NCI-H82 treated with DMSO at 0.1 percent for 48 hours (cell line): ENCODE data around the gene COIL.
"Not testable (repeated sequence)": the region's sequence is repeated elsewhere in the genome, so short reads cannot be mapped to it uniquely, and the experiment has no call there.

Source experiments
- DNase-seq: peaks from one replicate; lab custom pipeline; 2025; ENCODE audit not compliant: unreplicated experiment; lab: John Stamatoyannopoulos, UW

The COIL gene

DNA sequence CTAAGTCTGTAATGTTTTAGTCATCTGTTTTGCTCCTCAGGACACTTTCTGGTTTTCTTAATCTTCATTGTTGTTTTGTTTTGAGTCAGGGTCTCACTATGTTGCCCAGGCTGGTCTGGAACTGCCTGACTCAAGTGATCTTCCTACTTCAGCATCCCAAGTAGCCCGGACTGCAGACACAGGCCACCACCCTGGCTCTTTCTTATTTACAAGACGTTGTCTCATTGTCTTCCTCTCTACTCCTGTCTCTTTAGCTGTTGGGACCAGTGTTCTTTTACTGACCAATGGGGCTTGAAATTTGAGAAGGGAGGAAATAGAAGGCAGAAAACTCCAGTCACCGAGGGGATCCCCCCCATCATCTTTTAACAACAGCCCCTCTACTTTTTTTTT, 18.2 kb upstream of the COIL start:
- no peak for DNase-seq

DNA sequence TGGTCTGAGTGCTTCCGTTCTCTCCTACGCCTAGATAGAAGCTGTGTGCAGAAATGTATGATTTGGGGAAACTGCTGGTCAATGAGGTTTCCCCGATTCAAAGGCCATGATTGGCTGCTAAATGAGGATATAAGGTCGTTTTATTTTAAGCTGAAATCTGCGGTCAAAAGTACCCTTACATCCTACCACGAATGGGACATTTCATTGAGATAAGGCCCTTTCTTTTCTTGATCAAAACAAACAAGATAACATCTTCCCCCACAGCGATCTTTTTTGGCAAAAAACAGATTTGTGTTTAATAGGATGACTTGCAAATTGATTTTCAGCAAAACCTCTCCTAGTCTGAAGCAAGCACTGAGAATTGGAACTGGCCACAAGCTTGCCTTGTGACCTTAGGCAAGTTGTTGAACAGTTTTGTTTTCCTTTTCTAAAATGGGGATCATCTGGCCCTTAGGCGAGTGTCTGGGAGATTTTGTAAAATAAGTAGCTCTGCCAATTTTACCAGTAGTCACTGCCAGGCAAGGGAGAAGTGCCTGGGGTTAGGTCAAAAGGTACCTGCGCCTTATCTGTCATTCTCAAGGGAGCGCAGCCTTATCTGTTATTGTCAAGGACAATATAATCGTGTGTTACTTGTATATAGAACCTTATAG, 17.7 kb upstream of the COIL start:
- DNase-seq, result no peak

DNA sequence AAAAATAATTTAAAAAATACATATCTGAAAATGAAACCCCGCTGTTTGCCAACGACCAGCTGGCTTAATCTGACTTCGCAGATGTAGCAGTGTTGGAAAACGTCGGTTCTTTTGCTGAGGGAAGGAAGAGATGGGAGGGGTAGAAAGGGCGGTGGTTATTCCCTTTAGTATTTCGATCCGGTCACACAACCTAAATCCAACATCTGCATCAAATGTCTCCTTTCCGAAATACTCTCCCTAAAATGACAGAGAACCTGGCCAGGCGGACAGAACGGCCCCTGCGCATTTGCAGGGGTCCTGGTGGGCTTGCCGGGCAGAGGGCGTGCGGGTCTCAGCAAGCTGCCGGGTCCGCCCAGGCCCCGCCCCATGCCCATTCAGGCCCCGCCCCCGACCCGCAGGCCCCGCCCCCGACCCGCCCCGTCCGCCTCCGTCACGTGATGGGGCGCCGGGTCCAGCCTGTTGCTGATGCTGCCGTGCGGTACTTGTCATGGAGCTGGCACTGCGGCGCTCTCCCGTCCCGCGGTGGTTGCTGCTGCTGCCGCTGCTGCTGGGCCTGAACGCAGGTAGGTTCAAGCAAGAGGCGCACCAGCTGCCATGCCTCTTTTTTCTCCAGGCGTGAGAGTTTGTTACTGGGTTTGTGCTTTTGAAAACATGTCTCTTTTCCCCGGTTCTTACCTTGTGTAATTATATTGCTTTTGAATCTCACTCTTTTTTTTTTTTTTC, 17.0 kb upstream of the COIL start, which contains the start of gene SCPEP1:
TSS of gene SCPEP1 (plus strand) at position 459 of the 723 bp plus-strand sequence. CDS start at position 488, 29 bp downstream.
- DNase-seq, result peak; percentile 40

DNA sequence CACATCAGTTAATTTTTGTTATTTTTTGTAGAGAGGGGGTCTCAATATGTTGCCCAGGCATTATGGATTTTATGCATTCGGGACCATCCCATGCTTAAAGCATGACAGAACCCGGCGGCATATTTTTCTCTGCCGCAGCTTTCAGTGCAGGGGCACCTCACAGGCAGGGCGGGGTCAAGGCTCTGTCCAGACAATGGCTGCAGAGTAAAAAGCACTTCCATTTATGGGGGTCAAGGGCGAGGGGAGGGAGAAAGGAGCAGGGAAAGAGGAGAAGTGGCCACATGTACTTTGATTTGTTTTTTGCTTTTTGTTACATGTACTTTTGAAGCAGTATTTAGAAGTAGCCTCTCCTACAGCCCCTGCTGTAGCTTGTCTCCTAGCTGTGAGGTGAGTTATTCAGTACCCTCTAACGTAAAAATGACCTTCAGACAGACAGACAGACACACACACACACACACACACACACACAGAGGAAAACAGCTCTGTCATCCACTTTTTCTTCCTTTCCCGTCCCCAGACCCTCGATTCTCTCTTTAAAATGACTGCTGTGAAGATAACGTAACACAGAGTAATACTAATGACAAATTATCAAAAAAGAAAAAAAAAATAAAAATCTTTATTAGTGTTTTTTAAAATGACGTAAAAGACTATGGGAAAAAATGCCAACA, 16.2 kb upstream of the COIL start:
- no peak for DNase-seq

DNA sequence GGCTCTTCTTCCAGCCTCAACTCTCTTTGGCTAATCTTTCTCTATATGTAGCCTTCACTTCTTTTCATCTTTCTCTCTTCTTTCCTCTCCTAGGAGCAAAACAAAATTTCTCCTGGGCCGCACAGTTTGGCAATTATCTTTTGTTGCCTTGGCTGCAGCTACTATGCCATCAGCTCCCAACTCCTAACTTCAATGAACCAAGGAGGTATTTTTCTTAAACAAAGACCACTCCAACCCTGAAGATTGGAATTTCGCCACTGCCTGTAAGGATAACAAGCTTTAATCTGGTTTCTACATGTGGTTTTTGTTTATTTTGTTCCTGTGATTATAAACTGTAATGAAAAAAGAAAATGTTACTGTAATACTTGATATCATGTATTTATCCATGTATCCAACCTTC, 14.8 kb upstream of the COIL start:
- DNase-seq, result no peak

DNA sequence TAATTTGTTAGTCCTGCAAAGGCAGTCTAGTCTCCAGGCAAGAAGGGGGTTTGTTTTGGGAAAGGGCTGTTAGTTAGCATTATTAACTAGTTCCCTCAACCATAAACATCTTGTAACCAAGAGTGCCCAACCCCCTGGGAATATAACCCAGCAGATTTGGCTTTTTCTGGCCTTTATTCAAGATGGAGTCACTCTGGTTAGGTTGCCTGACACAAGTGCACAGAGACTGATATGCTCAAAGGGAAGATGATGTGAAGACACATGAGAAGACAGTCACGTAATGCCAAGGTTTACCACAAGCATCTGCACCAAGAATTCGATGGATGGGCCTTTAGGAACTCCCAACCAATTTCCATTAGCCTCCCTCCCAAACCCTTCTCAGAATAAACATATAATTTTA, 13.2 kb upstream of the COIL start:
- DNase-seq, result no peak

DNA sequence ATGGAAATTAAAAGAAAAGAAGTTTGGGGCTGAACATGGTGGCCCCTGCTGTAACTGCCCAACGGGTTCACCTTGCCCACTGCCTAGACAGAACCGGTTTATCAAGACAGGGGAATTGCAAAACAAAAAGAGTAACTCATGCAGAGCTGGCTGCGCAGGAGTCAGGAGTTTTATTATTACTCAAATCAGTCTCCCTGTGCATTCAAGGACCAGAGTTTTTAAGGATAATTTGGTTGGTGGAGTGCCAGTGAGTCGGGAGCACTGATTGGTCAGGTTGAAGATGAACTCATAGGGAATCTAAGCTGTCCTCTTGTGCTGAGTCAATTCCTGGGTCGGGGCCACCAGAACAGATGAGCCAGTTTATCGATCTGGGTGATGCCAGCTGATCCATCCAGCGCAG, 12.7 kb upstream of the COIL start:
- no peak for DNase-seq

DNA sequence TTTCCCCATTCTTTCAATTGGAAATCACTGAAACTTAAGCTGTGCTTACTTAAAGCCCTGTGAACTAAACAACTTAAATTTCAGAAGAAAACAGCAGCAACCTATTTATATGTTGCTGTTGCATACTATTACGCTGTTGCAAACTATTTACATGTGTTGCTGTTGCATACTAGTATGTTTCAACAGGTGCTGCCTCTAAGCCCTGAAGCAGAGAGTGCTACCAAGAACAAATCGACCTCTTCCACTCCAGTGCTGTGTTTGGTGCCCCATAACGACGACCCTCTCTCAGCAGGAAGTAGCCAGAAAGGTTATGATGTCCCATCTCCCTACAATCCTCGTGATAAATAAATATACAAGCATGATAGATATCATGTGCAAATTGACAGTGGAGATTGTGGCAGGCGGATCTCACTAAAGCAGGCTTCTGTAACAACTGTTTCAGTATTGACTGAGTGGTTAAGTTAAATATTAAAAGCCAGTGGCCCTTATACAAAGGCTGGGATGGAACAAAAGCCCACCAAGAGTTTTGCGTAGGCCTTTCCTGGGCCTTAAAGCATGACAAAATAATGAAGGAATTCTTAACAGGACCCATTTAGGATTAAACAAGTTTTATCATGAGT, 11.4 kb upstream of the COIL start:
- no peak for DNase-seq

DNA sequence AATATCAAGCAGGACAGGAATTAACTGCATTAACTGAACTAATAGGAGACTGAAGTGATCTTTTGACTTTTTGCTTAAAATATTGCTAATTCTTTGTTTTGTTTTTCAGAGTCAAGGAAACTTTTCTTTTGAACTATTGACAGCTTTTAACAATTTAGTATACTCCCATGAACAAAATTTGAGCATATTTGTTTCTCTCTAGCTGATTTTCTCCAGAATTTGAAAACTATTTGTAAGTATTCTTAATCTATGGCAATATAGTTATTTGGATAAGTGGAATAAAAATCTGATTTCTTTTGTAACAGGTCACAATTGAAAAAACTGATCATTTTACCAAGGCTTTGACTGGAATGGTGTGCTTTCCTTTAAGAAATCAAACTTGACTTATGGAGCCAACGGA, 10.1 kb upstream of the COIL start:
- DNase-seq, result no peak

DNA sequence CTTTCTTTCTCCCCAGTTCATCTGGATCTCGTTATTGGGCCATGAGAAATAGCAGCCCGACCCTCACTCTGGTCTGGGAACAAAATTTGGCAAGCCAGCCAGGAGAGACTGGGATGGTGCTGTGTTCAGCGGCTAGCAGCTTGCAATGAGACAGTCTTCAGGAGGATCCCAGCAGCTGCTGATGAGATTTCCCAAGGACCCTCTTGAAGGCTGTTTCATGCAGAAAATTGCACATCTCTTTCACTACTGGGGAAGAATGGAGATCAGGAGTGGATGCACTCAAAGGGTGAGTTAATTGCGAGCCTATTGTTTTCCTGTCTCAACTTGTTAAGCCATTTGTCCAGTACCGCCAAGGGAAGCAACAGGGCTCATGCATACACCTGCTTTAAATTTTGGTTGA, 5.5 kb upstream of the COIL start:
- no peak for DNase-seq

DNA sequence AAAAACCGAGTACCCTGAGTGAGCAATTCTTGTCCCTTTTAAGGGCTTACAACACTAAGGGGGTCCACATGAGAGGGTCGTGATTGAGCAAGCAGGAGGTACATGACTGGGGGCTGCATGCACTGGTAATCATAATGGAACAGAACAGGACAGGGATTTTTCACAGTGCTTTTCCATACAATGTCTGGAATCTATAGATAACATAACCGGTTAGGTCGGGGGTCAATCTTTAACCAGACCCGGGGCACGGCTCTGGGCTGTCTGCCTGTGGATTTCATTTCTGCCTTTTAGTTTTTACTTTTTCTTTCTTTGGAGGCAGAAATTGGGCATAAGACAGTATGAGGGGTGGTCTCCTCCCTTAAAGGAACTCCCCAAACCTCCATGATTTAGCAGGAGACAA, 4.8 kb upstream of the COIL start:
- DNase-seq, result not testable (repeated sequence)

DNA sequence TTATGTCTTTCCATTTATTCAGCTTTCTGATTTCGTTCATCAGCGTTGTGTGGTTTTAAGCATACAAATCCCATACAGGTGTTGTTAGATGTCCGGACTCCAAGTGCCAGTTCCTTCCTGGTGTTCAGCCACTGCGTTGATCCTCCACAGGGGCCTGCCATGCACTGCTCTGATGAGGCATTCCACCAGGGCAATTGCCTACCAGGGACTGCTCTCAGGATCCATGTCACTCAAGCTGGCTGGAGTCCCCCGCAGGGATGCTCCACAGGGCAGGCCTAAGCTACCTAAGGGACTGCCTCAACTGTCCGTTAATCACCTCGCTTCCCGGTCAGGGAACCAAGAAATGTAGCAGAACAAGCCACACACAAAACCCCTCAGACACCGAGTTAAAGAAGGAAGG, 4.4 kb upstream of the COIL start:
- not testable (repeated sequence) for DNase-seq

DNA sequence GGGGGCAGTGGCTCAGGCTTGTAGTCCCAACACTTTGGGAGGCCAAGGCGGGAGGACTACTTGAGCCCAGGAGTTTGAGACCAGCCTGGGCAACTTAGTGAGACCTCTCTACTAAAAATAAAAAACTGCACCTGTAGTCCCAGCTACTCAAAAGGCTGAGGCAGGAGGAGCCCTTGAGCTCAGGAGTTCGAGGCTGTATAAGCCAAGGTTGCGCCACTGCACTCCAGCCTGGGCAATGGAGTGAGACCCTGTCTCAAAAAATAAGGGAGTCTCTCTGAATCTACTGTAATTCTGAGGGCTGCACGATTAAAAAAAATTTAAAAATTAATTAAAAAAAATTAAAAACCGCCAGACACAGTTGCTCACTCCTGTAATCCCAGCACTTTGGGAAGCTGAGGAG, 3.9 kb downstream of the COIL start:
- DNase-seq, result no peak

DNA sequence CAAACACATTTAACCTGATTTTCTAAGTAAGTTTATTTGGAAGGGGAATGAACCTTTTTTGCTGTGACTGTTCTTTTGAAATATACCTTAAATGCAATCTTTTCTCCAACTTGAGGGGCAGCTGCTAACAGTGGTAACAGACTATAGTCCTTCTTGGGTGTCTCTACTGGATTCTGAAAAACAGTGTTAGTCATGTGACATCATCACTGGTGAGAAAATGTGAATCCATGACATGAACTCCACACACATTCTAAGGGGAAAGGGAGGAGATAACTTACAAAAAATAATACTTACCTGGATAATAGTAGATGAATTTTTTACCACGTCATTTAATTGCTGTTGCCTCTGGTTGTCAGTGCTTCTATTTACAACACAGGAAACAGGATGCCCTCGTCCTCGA, 11.3 kb downstream of the COIL start:
- DNase-seq, result no peak

DNA sequence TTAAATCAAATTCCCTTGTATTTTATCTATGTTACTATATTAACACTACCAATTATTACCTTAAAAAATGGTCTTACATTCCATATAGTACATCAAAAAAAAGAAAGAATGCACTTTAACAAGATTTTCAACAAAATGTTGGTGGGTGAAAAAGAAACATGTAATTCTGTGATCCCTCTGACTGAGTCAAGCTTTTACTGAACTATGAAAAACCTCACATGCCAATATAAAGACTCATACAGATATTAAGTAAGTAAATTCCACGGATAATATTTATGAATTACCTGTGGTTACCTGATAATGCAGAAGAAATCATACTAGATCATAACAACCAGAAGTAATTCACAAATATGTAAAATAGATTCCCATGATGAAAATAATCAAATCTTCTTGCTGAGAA, 12.4 kb downstream of the COIL start:
- no peak for DNase-seq

DNA sequence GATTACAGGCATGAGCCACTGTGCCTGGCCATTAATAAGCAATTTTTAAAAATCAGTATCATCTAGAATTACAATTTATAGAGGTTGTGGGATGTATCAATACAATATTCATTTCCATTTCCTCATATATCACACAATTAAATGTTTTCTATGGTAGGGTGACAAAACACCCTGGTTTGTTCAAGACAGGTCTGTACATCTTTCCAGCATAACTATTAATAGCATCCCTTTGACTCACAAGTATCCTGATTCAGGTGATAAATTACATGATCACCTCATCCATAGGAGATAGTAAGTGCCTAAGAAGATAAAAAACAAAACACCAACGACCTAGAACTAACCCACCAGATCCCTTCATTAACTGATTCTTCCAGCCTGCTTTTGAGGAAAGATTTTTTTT, 13.1 kb downstream of the COIL start:
- no peak for DNase-seq

DNA sequence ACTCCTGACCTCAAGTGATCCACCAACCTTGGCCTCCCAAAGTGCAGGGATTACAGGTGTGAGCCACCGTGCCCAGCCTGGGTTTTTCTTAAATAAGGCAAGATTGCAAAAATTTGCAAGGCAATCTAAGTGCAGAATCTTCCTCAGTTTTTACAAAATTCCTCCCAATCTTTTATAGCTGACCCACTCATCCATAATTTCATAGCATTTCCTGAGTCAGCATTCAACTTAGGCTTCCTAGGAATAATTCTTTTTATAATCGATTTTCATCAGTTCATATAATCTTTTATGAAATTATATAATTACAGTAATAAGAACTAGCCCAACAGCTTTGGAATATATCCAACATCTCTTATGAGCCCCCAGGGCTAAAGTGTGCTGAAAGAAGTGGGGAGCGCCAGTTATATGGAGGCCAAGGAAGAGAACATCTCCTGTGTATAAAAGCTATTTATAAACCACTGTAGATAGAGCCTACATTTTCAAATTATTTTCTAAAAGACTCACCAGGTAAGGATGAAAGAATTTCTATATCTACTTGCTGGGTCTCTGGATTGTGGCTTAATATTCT, 14.8 kb downstream of the COIL start:
- DNase-seq, result no peak

DNA sequence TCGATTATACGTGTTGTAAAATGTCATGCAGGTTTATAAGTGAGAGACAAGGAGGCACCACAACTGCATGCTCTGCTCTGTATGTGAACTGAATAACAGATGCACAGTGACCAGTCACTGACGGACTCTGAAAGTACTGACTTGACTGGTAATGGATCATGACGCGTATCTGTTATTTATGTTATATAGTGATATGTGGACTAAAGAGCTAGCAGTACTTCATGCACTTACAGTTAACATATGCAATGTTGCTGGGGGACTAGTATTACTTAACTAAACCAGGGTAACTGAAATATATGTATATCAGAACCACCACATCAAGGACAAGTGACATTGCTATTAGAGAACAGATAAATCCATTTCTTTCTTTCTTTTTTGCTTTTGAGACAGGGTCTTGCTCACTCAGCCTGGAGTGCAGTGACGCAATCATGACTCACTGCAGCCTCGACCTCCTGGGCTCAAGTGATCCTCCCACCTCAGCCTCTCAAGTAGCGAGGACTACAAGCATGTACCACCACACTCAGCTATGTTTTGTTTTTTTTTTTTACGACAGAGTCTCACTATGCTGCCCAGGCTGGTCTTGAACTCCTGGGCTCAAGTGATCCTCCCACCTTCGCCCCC, 17.2 kb downstream of the COIL start:
- no peak for DNase-seq

DNA sequence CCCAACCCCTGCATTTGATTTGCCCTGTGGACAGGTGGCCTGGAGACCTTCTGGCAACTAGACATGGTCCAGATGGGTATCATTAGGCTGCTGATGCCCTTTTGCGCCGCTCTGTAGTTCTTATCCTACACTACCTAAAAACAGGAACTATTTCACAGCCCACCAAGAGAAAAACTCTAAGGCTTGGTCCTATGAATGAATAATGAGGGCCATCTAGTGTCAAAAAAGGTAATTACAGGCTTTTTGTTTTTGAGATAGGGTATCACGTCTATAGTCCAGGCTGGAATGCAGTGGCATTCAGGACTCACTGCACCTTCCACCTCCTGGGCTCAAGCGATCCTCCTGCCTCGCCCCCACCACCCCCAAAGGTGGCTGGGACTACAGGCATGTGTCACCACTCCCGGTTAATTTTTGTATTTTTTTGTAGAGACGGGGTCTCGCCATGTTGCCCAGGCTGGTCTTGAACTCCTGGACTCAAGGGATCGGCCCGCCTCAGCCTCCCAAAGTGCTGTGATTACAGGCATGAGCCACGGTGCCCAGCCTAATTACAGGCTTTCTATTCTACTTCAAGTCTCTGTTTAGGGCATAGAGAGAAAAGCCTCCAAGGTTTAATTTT, 20.9 kb downstream of the COIL start:
- DNase-seq, result peak; percentile 34

DNA sequence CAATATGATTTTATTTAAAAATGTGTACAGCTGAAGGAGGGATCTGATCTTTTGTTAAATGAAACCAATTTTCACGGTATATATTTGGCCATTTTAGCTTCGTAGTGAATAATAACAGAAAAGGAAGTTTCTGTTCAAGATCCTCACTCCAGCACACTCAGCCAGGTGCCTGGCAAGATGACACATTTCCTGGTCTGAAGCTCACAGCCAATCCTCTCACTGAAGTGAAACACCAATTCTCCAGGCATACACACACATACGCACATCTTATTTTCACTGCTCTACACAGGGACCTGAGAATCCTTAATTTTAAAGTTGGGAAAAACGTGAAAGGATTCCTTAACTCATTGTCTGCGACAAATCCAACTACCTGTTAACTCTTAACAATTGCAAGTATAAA, 22.6 kb downstream of the COIL start:
- DNase-seq, result not testable (repeated sequence)

DNA sequence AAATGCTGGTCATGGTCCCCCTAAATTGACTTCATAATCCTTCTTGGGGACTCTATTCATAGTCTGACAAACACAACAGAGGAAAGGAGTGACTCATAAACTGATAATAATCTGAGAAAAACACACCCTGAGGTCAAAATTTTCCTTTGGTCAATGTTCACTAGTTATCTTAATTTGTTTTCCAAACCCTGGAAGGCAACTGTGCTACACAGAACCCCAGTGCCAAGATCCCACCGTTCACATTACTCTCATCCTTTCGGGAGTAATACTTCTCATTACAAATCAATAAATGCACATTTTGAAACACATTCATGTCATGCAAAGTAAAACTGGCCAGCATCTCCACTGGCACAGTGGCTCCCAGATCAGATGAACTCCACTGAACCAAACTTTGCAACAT, 23.2 kb downstream of the COIL start:
- DNase-seq, result no peak
